GM23248 (cell line): ENCODE measurements around the gene KNDC1. TPM values are rescaled to one million over a fixed set of nuclear protein-coding genes. Genes with fewer than 3 reads are reported as not detected.
"Not testable (repeated sequence)": the region's sequence is repeated elsewhere in the genome, so short reads cannot be mapped to it uniquely, and the experiment has no call there.

ENCODE experiments used
- DNase-seq: peaks from one replicate; pipeline ENCODE4 v3.0.0-alpha.2; 2015
- H2AFZ ChIP-seq: fragments of 200-600 bp; sonication (generic); 2 replicates; pipeline ENCODE4 v1.6.1; 2016; ENCODE audit warnings: antibody characterized with exemption
- H3F3A ChIP-seq: fragments of 200-600 bp; sonication (generic); 2 replicates; pipeline ENCODE4 v1.6.1; 2016; ENCODE audit warnings: mild to moderate bottlenecking, antibody characterized with exemption, mixed run types; ENCODE audit not compliant: insufficient read depth
- H3K27ac ChIP-seq: fragments of 200-600 bp; sonication (generic); 2 replicates; pipeline ENCODE4 v1.5.1; 2016; ENCODE audit warnings: mild to moderate bottlenecking
- H3K27me3 ChIP-seq: fragments of 200-600 bp; sonication (generic); replicated peaks from 2 replicates; pipeline ENCODE4 v1.6.1; 2016; ENCODE audit warnings: mild to moderate bottlenecking; ENCODE audit not compliant: insufficient read depth
- H3K36me3 ChIP-seq: fragments of 200-600 bp; sonication (generic); 2 replicates; pipeline ENCODE4 v1.6.1; 2016; ENCODE audit warnings: low read depth, mild to moderate bottlenecking
- H3K4me1 ChIP-seq: fragments of 200-600 bp; sonication (generic); 2 replicates; pipeline ENCODE4 v1.6.1; 2016; ENCODE audit warnings: mild to moderate bottlenecking; ENCODE audit not compliant: insufficient read depth
- H3K4me2 ChIP-seq: fragments of 200-600 bp; sonication (generic); one replicate; pipeline ENCODE4 v1.6.1; 2016; ENCODE audit warnings: mild to moderate bottlenecking; ENCODE audit not compliant: unreplicated experiment
- H3K4me3 ChIP-seq: fragments of 200-600 bp; sonication (generic); 2 replicates; pipeline ENCODE4 v1.5.1; 2016; ENCODE audit warnings: mild to moderate bottlenecking
- H3K79me2 ChIP-seq: fragments of 200-600 bp; sonication (generic); 2 replicates; pipeline ENCODE4 v1.6.1; 2016; ENCODE audit warnings: mild to moderate bottlenecking; ENCODE audit not compliant: insufficient read depth
- H3K9ac ChIP-seq: fragments of 200-600 bp; sonication (generic); 2 replicates; pipeline ENCODE4 v1.6.1; 2016; ENCODE audit warnings: mild to moderate bottlenecking
- H3K9me2 ChIP-seq: fragments of 200-600 bp; sonication (generic); 2 replicates; pipeline ENCODE4 v1.6.1; 2016; ENCODE audit warnings: mixed run types, mild to moderate bottlenecking, moderate library complexity; ENCODE audit not compliant: insufficient read depth
- H3K9me3 ChIP-seq: fragments of 200-600 bp; sonication (generic); one replicate; pipeline ENCODE4 v1.6.1; 2017; ENCODE audit warnings: low read depth
- H4K20me1 ChIP-seq: fragments of 200-600 bp; sonication (generic); 2 replicates; pipeline ENCODE4 v1.6.0; 2016; ENCODE audit not compliant: insufficient read depth
- EZH2 ChIP-seq: fragments of 200-600 bp; sonication (generic); IDR thresholded peaks from 2 replicates; pipeline ENCODE4 v1.6.1; 2018; ENCODE audit warnings: antibody characterized with exemption, mild to moderate bottlenecking; ENCODE audit not compliant: insufficient read depth, poor library complexity, severe bottlenecking
- EZH2phosphoT487 ChIP-seq: fragments of 200-600 bp; sonication (generic); IDR thresholded peaks from 2 replicates; pipeline ENCODE4 v1.6.1; 2018; ENCODE audit warnings: antibody characterized with exemption, moderate library complexity, mild to moderate bottlenecking, low read depth; ENCODE audit not compliant: insufficient read depth
- WGBS, 2 experiments: methylation state at CpG; one replicate each; pipeline ENCODE4 v1.1.6; 2015 to 2017; ENCODE audit warnings: low lambda C conversion rate in 2 of 2, low coverage in 1 of 2; ENCODE audit errors: missing lambda C conversion rate in 2 of 2; 5-methylcytosine and 5-hydroxymethylcytosine counted together
- in situ Hi-C: fragments of 300-500 bp; cut with MboI; formaldehyde crosslinking; loops from 2 replicates; pipeline ENCODE4 v1.15.0; 2020
- polyA plus RNA-seq: library from polyadenylated mRNA; unstranded; fragments of >200 nt; fragmentation: Nextera tagmentation; extraction: Ambion mirVana; gene quantifications from 2 replicates; pipeline ENCODE4 v1.2.1, GENCODE V29; 2016
- total RNA-seq: library from RNA; depleted of rRNA; stranded (reverse); fragments of >200 nt; shearing (Covaris generic); gene quantifications from 2 replicates; pipeline ENCODE4 v1.2.3, GENCODE V29; 2014; rRNA removed

KNDC1 gene
- 0.54 and 0.76 TPM in 2 replicates for total RNA-seq
- 0.37 and 0.44 TPM in 2 replicates for polyA plus RNA-seq

GRCh38 chr10:133159950-133160825 is at the start of gene KNDC1:
Gene KNDC1, plus strand, starts transcription at chr10:133160219. Its CDS starts 249 bp downstream, at chr10:133160468.
- Histone ChIP-seq H2AFZ (peak within 1 kb of the TSS; percentile 43), H3K79me2 (no peaks in the 10 kb centered on the region), H3K9me3 (no peaks in the 10 kb centered on the region), H3F3A (no peaks in the 10 kb centered on the region), H3K4me3 (peak within 1 kb of the TSS; percentile 70), H3K36me3 (no peaks in the 10 kb centered on the region), H3K4me2 (peak within 1 kb of the TSS; percentile 79), H3K9ac (peak within 1 kb of the TSS; percentile 55), H3K27ac (no peak within 1 kb of the TSS), H3K27me3 (peaks cover 9% of the 10 kb centered on the region; the same call in 1 of the 2 replicates), H3K9me2 (no peaks in the 10 kb centered on the region), H4K20me1 (no peaks in the 10 kb centered on the region), H3K4me1 (no peaks in the 10 kb centered on the region)
- 3% methylated on average over 57 of the region's 108 CpGs; no CpG with 5 or more reads in 1 of the 2 experiments for WGBS, 2 experiments
- peak; percentile 72 for DNase-seq
- in situ Hi-C loops, result no loop called here
- TF ChIP-seq EZH2phosphoT487, result no peak
- TF ChIP-seq EZH2, result no peak

GRCh38 chr10:133110609-133111275 is 49.3 kb upstream of the KNDC1 start:
- no peaks in the 10 kb centered on the region for H3K4me1 ChIP-seq
- no peak overlapping the region for H3K4me3 ChIP-seq
- no peaks in the 10 kb centered on the region for H4K20me1 ChIP-seq
- TF ChIP-seq EZH2phosphoT487 (no peak), EZH2 (no peak)
- in situ Hi-C loops, result no loop called here
- DNase-seq, result no peak
- no peak overlapping the region for H2AFZ ChIP-seq
- no peak overlapping the region for H3K27ac ChIP-seq
- no peak overlapping the region for H3K9ac ChIP-seq
- H3K27me3 ChIP-seq, result no peaks in the 10 kb centered on the region; the same call in 1 of the 2 replicates
- no peaks in the 10 kb centered on the region for H3F3A ChIP-seq
- H3K36me3 ChIP-seq, result no peaks in the 10 kb centered on the region
- H3K4me2 ChIP-seq, result no peak overlapping the region
- 60 to 71% methylated on average over 4 to 6 of the region's 6 CpGs for WGBS, 2 experiments
- no peaks in the 10 kb centered on the region for H3K79me2 ChIP-seq
- no peaks in the 10 kb centered on the region for H3K9me2 ChIP-seq
- H3K9me3 ChIP-seq, result no peaks in the 10 kb centered on the region

GRCh38 chr10:133111640-133112039 is 48.4 kb upstream of the KNDC1 start:
- H3F3A ChIP-seq, H2AFZ ChIP-seq, H3K9ac ChIP-seq, H3K4me3 ChIP-seq, H3K27ac ChIP-seq, H3K4me1 ChIP-seq, H3K36me3 ChIP-seq, DNase-seq, H3K27me3 ChIP-seq, H3K9me2 ChIP-seq, H4K20me1 ChIP-seq, in situ Hi-C loops, H3K9me3 ChIP-seq, H3K4me2 ChIP-seq, H3K79me2 ChIP-seq: not testable (repeated sequence)
- WGBS, 2 experiments, result 21% methylated on average over 7 of the region's 7 CpGs; no CpG with 5 or more reads in 1 of the 2 experiments

GRCh38 chr10:133113146-133113830 is 46.7 kb upstream of the KNDC1 start:
- H3K36me3 ChIP-seq, result no peaks in the 10 kb centered on the region
- no peaks in the 10 kb centered on the region for H3F3A ChIP-seq
- H3K27me3 ChIP-seq, result no peaks in the 10 kb centered on the region
- H3K79me2 ChIP-seq, result no peaks in the 10 kb centered on the region
- DNase-seq, result no peak
- no peak overlapping the region for H3K9ac ChIP-seq
- H3K4me3 ChIP-seq, result no peak overlapping the region
- TF ChIP-seq EZH2phosphoT487 (no peak), EZH2 (no peak)
- 89 to 91% methylated on average over 31 of the region's 31 CpGs for WGBS, 2 experiments
- no peaks in the 10 kb centered on the region for H4K20me1 ChIP-seq
- in situ Hi-C loops, result no loop called here
- H2AFZ ChIP-seq, result no peak overlapping the region
- H3K4me1 ChIP-seq, result no peaks in the 10 kb centered on the region
- H3K9me3 ChIP-seq, result no peaks in the 10 kb centered on the region
- H3K9me2 ChIP-seq, result no peaks in the 10 kb centered on the region
- no peak overlapping the region for H3K27ac ChIP-seq
- no peak overlapping the region for H3K4me2 ChIP-seq
